NT2/D1 (cell line): ENCODE data around the gene SLC26A3.

ENCODE experiments used
- SUZ12 ChIP-seq: IDR thresholded peaks from 2 replicates; pipeline ENCODE4 v1.6.1; 2011; ENCODE audit not compliant: insufficient read length, insufficient read depth; ENCODE audit errors: extremely low read depth
- YY1 ChIP-seq: IDR thresholded peaks from 2 replicates; pipeline ENCODE4 v1.6.1; 2011; ENCODE audit not compliant: insufficient read length, insufficient read depth

- TF ChIP-seq YY1 (no peak), SUZ12 (no peak)
These were observed 43.3 kb upstream of the SLC26A3 start for GRCh38 chr7:107846324-107846723.
